ENCODE measurements around the gene COQ5.

DNA sequence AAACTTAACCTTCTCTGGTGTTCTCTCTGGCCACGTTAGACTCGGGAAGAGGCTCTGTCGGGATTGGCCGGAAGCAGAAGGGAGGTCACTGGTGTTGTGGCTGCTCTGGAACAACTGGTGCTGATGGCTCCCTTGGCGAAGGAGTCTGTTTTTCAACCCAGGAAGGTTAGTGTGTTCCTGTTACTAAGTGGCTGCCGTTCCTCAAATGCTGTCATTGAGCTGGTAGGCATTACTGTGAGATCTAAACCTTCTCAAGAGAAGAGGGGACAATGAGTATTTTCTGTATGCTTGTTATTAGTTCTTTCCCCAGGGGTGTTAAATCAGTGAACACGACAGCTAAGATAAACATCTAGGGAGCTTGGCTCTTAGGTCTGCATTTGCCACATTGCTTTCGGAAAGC lies 33.9 kb upstream of the COQ5 start:
- TF ChIP-seq CTCF (IDR thresholded peaks at IDR 0.05), result no peak
- TF ChIP-seq POLR2A (IDR thresholded peaks at IDR 0.05), result no peak
- no peak for TF ChIP-seq EP300 (IDR thresholded peaks at IDR 0.05)
